NCI-H226 (cell line): ENCODE measurements around the gene RNF150.

Experiments used
- DNase-seq: peaks from one replicate; pipeline ENCODE4 v3.0.0-alpha.2; 2015

The RNF150 gene

DNA sequence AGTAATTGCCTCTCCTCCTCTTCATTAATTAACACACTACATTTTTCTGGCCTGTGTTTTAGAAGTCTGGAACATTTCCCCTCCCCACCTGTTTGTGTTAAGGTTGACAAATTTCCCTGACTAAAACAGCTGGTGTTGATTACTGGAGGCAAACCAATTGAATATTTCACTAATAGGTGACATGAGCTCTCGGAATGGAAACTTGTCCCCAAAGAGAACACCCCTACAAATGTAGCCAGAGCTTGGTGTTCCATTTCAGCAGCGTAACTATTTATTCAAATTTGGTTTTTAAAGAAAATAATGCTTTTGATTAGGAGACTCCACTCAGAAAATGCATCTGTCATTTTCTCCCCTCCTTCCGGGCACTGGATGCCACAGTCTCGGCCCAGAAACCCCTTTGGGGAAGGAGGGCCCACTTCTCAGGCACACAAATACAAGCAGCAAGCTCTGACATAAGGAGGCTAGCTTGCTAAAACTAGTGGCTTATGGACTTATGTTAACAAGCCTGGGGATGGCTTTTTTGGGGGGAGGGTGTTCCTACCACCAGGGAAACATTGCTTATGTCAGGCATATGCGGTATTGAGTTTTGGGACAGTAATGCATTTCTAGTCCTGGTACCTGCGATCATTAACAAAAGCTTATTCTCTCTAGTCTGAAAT lies 2.2 kb downstream of the RNF150 start:
- DNase-seq = no peak

GRCh38 chr4:141127884-141128283 lies 5.4 kb downstream of the RNF150 start:
- DNase-seq = no peak

DNA sequence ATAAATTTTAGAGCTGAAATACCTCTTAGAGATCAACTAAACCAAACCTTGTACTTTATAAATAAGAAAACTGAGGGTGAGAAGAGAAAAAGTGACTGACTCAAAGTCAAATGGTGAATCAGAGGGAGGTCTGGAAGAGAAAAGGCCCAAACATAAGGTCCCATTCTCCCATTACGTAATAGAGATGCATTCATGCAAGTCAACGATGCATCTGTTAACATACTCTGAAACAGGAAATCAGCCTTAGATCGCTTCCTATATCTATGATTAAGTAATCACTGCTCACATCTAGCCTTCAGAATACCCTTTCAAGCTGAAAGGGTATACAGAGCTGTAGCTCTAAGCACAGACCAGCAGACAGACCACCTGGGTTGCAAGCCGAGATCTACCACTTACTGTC lies 6.5 kb downstream of the RNF150 start:
- DNase-seq = no peak

- peak; percentile 47 for DNase-seq
Measured at GRCh38 chr4:141124224-141124623, 9.0 kb downstream of the RNF150 start.

GRCh38 chr4:141121768-141122454 lies 11.4 kb downstream of the RNF150 start:
- DNase-seq = no peak

- no peak for DNase-seq
Measured at GRCh38 chr4:141121101-141121500, 12.2 kb downstream of the RNF150 start.

- no peak for DNase-seq
Measured at GRCh38 chr4:141120036-141120593, 13.2 kb downstream of the RNF150 start.

GRCh38 chr4:141119071-141119470 lies 14.2 kb downstream of the RNF150 start:
- no peak for DNase-seq

GRCh38 chr4:141118381-141118780 lies 14.9 kb downstream of the RNF150 start:
- no peak for DNase-seq

DNA sequence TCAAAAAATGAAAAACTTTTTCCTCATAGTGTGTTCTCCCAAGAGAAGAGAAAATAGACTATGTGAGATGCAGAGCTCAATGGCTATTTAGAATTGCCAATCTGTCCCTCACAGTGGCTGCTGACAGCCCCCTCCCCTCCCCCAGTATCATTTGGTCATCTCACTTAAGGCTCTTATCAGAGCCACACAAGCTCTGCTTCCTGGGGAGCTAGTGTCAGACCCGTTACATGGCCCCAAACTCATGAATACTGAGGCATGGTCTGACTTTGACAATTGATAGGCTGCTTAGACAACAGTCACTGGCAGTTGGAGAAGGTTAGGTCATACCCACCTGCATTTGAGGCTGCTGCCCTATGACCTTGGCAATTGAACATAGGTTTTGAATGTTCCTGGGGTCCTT lies 15.3 kb downstream of the RNF150 start:
- no peak for DNase-seq

DNA sequence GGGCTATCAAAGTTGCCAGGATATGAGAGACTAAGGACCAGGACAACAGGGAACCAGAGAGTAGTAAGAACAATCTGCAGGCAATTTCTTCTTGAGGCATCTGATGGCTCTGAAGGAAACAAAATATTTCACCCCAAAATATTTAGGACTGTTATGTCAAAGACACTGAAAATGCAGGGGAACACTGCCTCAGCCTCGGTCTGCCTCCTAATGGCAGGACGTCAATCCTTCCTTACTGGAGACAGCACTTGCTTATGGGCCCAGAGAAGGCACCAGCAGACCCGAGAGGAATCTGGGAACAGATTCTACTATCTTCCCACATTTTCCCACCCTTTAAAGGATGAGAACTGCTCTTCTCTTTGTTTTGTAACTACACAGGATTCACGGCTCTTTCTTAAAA lies 23.3 kb downstream of the RNF150 start:
- DNase-seq = no peak

- no peak for DNase-seq
Measured at GRCh38 chr4:141107927-141108326, 25.3 kb downstream of the RNF150 start.

DNA sequence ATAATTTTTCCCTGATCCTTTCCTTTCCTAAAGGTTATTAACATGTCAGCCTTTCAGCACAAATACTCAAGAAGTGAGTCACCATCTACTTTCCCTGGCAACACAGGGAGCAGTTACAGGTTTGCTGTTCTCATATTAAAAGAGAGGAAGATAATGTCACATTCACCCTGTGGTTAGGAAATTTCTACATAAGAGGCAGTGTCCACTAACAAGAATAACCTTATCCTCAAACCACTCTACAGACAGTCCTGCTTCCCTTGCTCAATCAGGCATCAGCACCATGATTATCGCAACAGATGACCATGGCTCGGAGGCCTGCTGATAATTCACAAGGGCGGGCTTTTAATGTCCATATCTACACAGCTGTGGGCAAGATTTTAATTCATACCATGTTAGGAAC lies 30.9 kb downstream of the RNF150 start:
- DNase-seq = peak; percentile 78

- no peak for DNase-seq
Measured at GRCh38 chr4:141101511-141101910, 31.8 kb downstream of the RNF150 start.

DNA sequence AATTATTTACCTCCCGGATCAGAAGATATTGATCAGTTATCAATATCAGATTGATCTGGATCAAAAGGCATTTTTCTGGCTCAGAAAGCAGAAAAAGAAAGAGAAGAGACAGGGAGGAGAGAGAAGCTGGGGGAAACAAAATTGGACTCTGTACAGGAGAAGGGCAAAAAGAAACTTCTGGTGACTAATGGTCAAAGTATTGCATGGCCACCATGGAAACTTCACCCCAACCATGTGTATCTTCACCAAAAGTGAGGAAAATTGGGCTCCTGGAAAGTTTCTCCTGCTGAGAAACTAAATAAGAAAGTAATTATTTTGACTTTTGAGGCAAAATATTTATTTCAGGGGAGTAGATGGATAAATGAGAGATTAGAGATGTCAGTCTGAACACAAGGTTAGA lies 33.9 kb downstream of the RNF150 start:
- DNase-seq = peak; percentile 4

GRCh38 chr4:141098163-141098562 lies 35.1 kb downstream of the RNF150 start:
- DNase-seq = no peak

DNA sequence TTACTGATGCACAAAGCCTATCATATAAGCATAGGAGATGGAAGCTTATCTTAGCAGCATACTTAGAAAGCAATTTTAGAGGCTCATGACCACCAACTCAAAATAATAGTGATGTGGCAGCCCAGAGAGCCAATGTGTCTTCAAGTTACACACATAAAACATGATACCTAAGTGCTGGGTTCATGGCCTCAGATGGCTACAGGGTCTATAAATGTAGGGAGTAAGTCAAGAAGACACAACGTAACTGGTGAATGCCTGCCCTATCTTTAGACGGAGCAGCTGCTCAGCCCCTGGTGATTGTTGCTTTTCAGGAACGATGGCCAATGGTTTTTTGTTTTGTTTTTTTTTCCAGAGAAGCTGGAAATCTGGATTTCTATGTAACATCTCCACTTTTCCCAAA lies 42.8 kb downstream of the RNF150 start:
- no peak for DNase-seq

DNA sequence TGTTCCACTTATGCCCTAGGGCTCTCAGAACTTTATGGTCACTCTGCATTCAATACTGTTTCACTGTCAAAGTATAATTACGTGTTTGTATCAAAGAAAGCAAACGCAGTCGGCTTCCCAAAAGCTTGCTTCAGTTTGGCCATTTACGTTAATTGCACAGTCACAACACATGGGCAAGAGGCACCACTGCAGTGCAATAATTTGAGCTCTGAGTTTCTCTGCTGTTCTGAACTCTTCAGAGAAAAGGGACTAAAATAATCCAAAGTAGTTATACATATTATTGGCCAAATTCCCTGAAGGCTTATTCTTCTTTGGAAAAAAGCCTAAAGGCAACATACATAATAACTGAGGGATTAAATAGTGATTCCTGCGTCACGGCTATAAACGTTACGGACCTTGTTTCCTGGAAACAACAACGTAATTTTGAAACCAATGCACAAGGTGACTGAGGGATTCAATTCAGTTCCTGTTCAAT lies 51.3 kb downstream of the RNF150 start:
- DNase-seq = no peak

- DNase-seq = no peak
Measured at GRCh38 chr4:141080668-141081067, 52.6 kb downstream of the RNF150 start.

GRCh38 chr4:141079393-141079930 lies 53.8 kb downstream of the RNF150 start:
- DNase-seq = no peak

- no peak for DNase-seq
Measured at GRCh38 chr4:141078871-141079270, 54.4 kb downstream of the RNF150 start.

- no peak for DNase-seq
Measured at GRCh38 chr4:141077611-141078225, 55.6 kb downstream of the RNF150 start.

GRCh38 chr4:141075553-141075952 lies 57.7 kb downstream of the RNF150 start:
- DNase-seq = no peak
